GM23248 (cell line): ENCODE measurements around the gene RPL4.

ENCODE experiments used
- EZH2 ChIP-seq: fragments of 200-600 bp; sonication (generic); IDR thresholded peaks from 2 replicates; pipeline ENCODE4 v1.6.1; 2018; ENCODE audit warnings: antibody characterized with exemption, mild to moderate bottlenecking; ENCODE audit not compliant: insufficient read depth, poor library complexity, severe bottlenecking
- EZH2phosphoT487 ChIP-seq: fragments of 200-600 bp; sonication (generic); IDR thresholded peaks from 2 replicates; pipeline ENCODE4 v1.6.1; 2018; ENCODE audit warnings: antibody characterized with exemption, moderate library complexity, mild to moderate bottlenecking, low read depth; ENCODE audit not compliant: insufficient read depth

DNA sequence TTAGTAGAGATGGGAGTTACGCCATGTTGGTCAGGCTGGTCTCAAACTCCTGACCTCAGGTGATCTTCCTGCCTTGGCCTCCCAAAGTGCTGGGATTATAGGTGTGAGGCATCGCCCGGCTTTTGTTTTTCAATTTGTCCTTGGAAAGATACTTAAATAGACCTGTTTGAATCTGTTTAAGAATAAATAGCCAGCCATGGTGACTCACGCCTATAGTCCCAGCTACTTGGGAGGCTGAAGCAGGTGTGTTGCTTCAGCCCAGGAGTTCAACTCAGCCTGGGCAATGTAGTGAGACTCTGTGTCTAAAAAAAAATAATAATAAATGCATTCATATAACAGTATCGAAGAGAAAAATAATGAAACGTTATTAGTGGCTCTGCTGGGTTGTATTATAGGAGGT lies 24.4 kb downstream of the RPL4 start:
- TF ChIP-seq EZH2phosphoT487: no peak
- no peak for TF ChIP-seq EZH2
